MCF 10A (cell line): Measurements from ENCODE around the gene TNFAIP2. TPM values are rescaled to one million over a fixed set of nuclear protein-coding genes. Genes with fewer than 3 reads are reported as not detected.

Experiments used
- BruUV-seq: library from RNA; stranded (reverse); fragments of 400-500 nt; replicated peaks from 2 replicates; lab custom pipeline; 2021; lab: Mats Ljungman, UMichigan
- CTCF ChIA-PET: fragments of 300-600 bp; sonication (Branson Sonifier 250); formaldehyde crosslinking; extraction: SDS; loops from one replicate; lab custom pipeline; 2021; ENCODE audit warnings: antibody characterized with exemption, inconsistent platforms; lab: Yijun Ruan, JAX
- POLR2A ChIA-PET: fragments of 300-600, 350-650 bp; sonication (Branson Sonifier 250); formaldehyde crosslinking; extraction: SDS; loops from one replicate; lab custom pipeline; 2020; ENCODE audit warnings: antibody characterized with exemption, inconsistent platforms; lab: Yijun Ruan, JAX
- DNase-seq: peaks from one replicate; pipeline ENCODE4 v3.0.0-alpha.2; 2018; ENCODE audit not compliant: unreplicated experiment
- H3K27ac Mint-ChIP-seq: one replicate; pipeline ENCODE4 v1.8.0; 2022; ENCODE audit warnings: mild to moderate bottlenecking, low read depth, mixed read lengths; ENCODE audit not compliant: unreplicated experiment
- H3K27me3 Mint-ChIP-seq: one replicate; pipeline ENCODE4 v1.8.0; 2022; ENCODE audit warnings: mixed read lengths; ENCODE audit not compliant: insufficient read depth, unreplicated experiment
- H3K36me3 Mint-ChIP-seq: one replicate; pipeline ENCODE4 v1.8.0; 2022; ENCODE audit warnings: mild to moderate bottlenecking, moderate library complexity, mixed read lengths; ENCODE audit not compliant: insufficient read depth, unreplicated experiment
- H3K4me1 Mint-ChIP-seq: one replicate; pipeline ENCODE4 v1.8.0; 2022; ENCODE audit warnings: mixed read lengths; ENCODE audit not compliant: insufficient read depth, unreplicated experiment
- H3K4me3 Mint-ChIP-seq: one replicate; pipeline ENCODE4 v1.8.0; 2022; ENCODE audit warnings: mild to moderate bottlenecking, moderate library complexity, mixed read lengths; ENCODE audit not compliant: unreplicated experiment
- H3K9me3 Mint-ChIP-seq: one replicate; pipeline ENCODE4 v1.8.0; 2022; ENCODE audit warnings: mixed read lengths; ENCODE audit not compliant: unreplicated experiment
- intact Hi-C: fragments of 100-400 bp; cut with micrococcal nuclease; formaldehyde crosslinking; loops from 2 replicates; pipeline ENCODE4 v1.14.1; 2022
- total RNA-seq: library from RNA; stranded (reverse); gene quantifications from 2 replicates; pipeline ENCODE4 v1.2.3, GENCODE V29; 2022
- TF ChIP-seq, protein P1 (sequence below): fragments of 200-600 bp; IDR thresholded peaks from one replicate; pipeline ENCODE4 v1.8.0; 2022; ENCODE audit warnings: antibody characterized with exemption, mild to moderate bottlenecking; ENCODE audit not compliant: unreplicated experiment

The TNFAIP2 gene
- total RNA-seq, 1 experiment from 2014 or later, result 19.1 TPM

DNA sequence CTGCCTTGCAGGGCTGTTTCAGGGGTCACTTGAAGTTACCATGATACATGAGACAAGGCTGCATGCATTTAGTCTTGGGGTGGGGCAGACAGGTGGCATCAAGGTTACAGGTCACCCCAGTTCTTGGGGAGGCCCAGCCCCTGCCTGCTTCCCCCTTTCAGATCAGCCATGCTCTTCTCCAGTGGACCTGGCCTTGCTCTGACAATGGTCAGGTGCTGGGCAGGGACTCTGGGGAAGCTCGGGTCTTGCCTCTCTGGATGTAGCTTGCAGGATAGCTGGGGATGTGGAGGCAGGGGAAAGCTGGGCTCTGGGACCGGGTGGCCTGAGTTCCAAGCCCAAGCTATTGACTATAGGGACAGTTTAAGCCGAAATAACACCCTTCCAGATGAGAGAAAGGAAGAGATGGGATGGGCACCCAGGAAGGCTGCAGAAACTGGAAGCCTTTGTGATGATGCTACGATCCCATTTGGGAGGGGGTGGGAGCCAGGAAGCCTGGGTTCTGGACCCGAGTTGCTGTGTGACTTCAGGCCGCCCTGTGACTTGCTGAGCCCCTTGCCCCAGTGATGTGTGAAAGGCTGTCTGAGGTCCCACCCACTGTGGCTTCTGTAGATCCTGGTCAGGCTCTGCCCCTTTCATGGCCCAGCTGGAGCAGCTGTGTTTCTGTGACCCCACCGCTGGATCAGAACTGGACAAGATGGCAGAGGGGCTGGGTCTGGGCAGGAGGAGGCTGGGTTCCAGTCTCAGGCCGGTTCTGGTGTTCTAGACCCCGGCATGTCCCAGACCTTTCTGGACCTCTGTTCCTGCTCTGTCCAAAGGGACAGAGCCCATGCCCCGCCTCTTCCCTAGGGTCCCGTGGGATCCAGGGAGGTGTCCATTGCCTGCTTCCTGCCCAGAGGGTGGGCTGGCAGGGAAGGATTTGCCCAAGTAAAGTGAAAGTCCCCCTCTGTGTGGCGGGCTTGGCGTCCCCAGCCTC lies 2.1 kb downstream of the TNFAIP2 start:
- intact Hi-C loops, result no loop called here
- Mint-ChIP-seq H3K4me3 (no peak overlapping the region), H3K27me3 (no peaks in the 10 kb centered on the region), H3K9me3 (no peaks in the 10 kb centered on the region), H3K36me3 (no peaks in the 10 kb centered on the region), H3K27ac (no peak overlapping the region), H3K4me1 (peaks cover 42% of the 10 kb centered on the region)
- ChIA-PET POLR2A (interaction anchor here (0.7 to 0.9 kb wide), 2 partner anchors 43 to 128 kb away, joined by 3 read pairs; no protein-coding TSS in a partner anchor), CTCF (interaction anchor here (1.0 to 7.3 kb wide), 5 partner anchors 10 to 207 kb away, joined by 3 to 50 read pairs (median 4); no protein-coding TSS in a partner anchor)
- BruUV-seq, result no TSS peak
- TF ChIP-seq, protein P1, sequence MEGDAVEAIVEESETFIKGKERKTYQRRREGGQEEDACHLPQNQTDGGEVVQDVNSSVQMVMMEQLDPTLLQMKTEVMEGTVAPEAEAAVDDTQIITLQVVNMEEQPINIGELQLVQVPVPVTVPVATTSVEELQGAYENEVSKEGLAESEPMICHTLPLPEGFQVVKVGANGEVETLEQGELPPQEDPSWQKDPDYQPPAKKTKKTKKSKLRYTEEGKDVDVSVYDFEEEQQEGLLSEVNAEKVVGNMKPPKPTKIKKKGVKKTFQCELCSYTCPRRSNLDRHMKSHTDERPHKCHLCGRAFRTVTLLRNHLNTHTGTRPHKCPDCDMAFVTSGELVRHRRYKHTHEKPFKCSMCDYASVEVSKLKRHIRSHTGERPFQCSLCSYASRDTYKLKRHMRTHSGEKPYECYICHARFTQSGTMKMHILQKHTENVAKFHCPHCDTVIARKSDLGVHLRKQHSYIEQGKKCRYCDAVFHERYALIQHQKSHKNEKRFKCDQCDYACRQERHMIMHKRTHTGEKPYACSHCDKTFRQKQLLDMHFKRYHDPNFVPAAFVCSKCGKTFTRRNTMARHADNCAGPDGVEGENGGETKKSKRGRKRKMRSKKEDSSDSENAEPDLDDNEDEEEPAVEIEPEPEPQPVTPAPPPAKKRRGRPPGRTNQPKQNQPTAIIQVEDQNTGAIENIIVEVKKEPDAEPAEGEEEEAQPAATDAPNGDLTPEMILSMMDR, result no peak
- DNase-seq, result no peak

DNA sequence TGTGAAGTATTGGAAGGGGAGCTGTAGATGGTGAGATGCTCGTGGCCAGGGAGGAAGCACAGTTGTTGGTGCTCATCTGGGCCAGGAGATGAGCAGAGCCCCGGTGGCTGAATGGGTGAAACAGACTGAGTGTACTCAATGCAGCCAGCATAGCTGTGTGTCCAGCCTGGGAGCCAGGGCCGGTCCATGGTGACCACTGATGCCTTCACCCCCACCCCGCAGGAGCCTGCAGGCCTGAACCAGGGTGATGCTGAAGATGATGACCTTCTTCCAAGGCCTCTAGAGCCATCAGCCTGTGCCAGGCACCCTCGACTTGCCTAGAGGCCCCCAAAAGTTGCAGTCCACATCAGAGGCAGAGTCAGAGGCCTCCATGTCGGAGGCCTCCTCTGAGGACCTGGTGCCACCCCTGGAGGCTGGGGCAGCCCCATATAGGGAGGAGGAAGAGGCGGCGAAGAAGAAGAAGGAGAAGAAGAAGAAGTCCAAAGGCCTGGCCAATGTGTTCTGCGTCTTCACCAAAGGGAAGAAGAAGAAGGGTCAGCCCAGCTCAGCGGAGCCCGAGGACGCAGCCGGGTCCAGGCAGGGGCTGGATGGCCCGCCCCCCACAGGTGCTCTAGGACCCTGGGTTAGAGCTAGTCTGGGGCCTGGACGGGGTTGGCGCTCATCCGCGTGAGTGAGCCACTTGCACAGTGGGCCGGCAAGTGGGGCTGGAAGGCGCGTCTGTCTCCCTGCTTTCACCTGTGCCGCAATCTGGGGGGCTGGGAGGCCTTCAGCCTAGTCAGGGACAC lies 3.0 kb downstream of the TNFAIP2 start:
- DNase-seq, result no peak
- Mint-ChIP-seq H3K4me1 (peaks cover 51% of the 10 kb centered on the region), H3K27ac (no peak overlapping the region), H3K36me3 (no peaks in the 10 kb centered on the region), H3K9me3 (no peaks in the 10 kb centered on the region), H3K4me3 (peak overlapping the region; percentile 62), H3K27me3 (no peaks in the 10 kb centered on the region)
- TF ChIP-seq, protein P1, result no peak
- no TSS peak for BruUV-seq
- ChIA-PET CTCF (interaction anchor here (0.6 to 7.3 kb wide), 13 partner anchors 11 to 206 kb away, joined by 3 to 50 read pairs (median 4); no protein-coding TSS in a partner anchor), POLR2A (interaction anchor here (0.6 to 1.2 kb wide), 5 partner anchors 16 to 203 kb away, joined by 3 to 7 read pairs (median 4); no protein-coding TSS in a partner anchor)
- intact Hi-C loops, result no loop called here

DNA sequence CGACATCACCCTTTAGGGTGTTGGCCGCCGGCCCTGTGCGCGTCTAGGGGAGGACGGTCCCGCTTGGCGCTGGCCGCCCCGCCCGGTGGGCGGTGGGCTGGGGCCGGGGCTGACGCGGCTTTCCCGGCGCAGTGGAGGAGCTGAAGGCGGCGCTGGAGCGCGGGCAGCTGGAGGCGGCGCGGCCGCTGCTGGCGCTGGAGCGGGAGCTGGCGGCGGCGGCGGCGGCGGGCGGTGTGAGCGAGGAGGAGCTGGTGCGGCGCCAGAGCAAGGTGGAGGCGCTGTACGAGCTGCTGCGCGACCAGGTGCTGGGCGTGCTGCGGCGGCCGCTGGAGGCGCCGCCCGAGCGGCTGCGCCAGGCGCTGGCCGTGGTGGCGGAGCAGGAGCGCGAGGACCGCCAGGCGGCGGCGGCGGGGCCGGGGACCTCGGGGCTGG lies 3.6 kb downstream of the TNFAIP2 start:
- intact Hi-C loops, result no loop called here
- TF ChIP-seq, protein P1, result peak; percentile 9
- no TSS peak for BruUV-seq
- no peaks in the 10 kb centered on the region for H3K27me3 Mint-ChIP-seq
- H3K4me3 Mint-ChIP-seq, result peak overlapping the region; percentile 62
- ChIA-PET POLR2A (interaction anchor here (0.6 to 1.4 kb wide), 7 partner anchors 16 to 207 kb away, joined by 3 to 7 read pairs (median 4); partner anchors contain the start of gene EIF5), CTCF (interaction anchor here (0.6 to 7.3 kb wide), 13 partner anchors 8 to 201 kb away, joined by 3 to 50 read pairs (median 4); no protein-coding TSS in a partner anchor)
- DNase-seq, result peak; percentile 69
- H3K4me1 Mint-ChIP-seq, result peaks cover 53% of the 10 kb centered on the region
- no peaks in the 10 kb centered on the region for H3K36me3 Mint-ChIP-seq
- H3K27ac Mint-ChIP-seq, result no peak overlapping the region
- H3K9me3 Mint-ChIP-seq, result no peaks in the 10 kb centered on the region
